A673 (cell line): ENCODE measurements around the gene JCHAIN. TPM values are rescaled to one million over a fixed set of nuclear protein-coding genes. Genes with fewer than 3 reads are reported as not detected.
A peak's percentile ranks its signal among the peaks of the same experiment; 100 is the strongest.

Source experiments
- Bru-seq: library from RNA; stranded (reverse); fragments of 400-500 nt; gene quantifications from one replicate; lab custom pipeline; 2021; lab: Mats Ljungman, UMichigan
- BruChase-seq, 2 experiments: library from RNA; stranded (reverse); fragments of 400-500 nt; gene quantifications; one replicate each; lab custom pipeline; 2021; lab: Mats Ljungman, UMichigan
- BruUV-seq: library from RNA; stranded (reverse); fragments of 400-500 nt; replicated peaks from 2 replicates; lab custom pipeline; 2021; lab: Mats Ljungman, UMichigan
- CTCF ChIA-PET: fragments of 300-600 bp; sonication (Branson Sonifier 250); formaldehyde crosslinking; loops from one replicate; lab custom pipeline; 2022; ENCODE audit warnings: antibody characterized with exemption; lab: Charles Lee
- POLR2A ChIA-PET: fragments of 300-600 bp; sonication (Branson Sonifier 250); formaldehyde crosslinking; loops from one replicate; lab custom pipeline; 2022; ENCODE audit warnings: antibody characterized with exemption; ENCODE audit not compliant: low non-redundant PET; lab: Charles Lee
- DNase-seq: peaks from one replicate; pipeline ENCODE4 v3.0.0-alpha.2; 2015; ENCODE audit warnings: low spot score
- H3K27ac ChIP-seq: fragments of 200-600 bp; sonication (generic); 2 replicates; pipeline ENCODE4 v1.5.1; 2016; ENCODE audit warnings: mixed run types, low read depth, mild to moderate bottlenecking, mixed read lengths, antibody characterized with exemption, low read length; ENCODE audit not compliant: poor library complexity, severe bottlenecking
- H3K27me3 ChIP-seq: fragments of 200-600 bp; sonication (generic); replicated peaks from 2 replicates; pipeline ENCODE4 v1.6.1; 2017; ENCODE audit warnings: mixed run types, low read depth, mild to moderate bottlenecking, mixed read lengths, antibody characterized with exemption, low read length; ENCODE audit not compliant: insufficient read depth, poor library complexity
- H3K36me3 ChIP-seq: fragments of 200-600 bp; sonication (generic); 2 replicates; pipeline ENCODE4 v1.6.1; 2016; ENCODE audit warnings: mixed run types, mild to moderate bottlenecking, mixed read lengths, antibody characterized with exemption, low read length; ENCODE audit not compliant: insufficient read depth, poor library complexity, severe bottlenecking
- H3K4me1 ChIP-seq: fragments of 200-600 bp; sonication (generic); 2 replicates; pipeline ENCODE4 v1.6.1; 2017; ENCODE audit warnings: mixed run types, mild to moderate bottlenecking, mixed read lengths, antibody characterized with exemption, low read length; ENCODE audit not compliant: insufficient read depth, poor library complexity, severe bottlenecking
- H3K4me3 ChIP-seq: fragments of 200-600 bp; sonication (generic); 2 replicates; pipeline ENCODE4 v1.5.1; 2016; ENCODE audit warnings: low read depth, mixed run types, mild to moderate bottlenecking, mixed read lengths, low read length; ENCODE audit not compliant: poor library complexity, severe bottlenecking
- H3K9me3 ChIP-seq: fragments of 200-600 bp; sonication (generic); 2 replicates; pipeline ENCODE4 v1.6.1; 2016; ENCODE audit warnings: mixed run types, low read depth, mild to moderate bottlenecking, mixed read lengths, antibody characterized with exemption, low read length; ENCODE audit not compliant: poor library complexity, severe bottlenecking
- CTCF ChIP-seq: fragments of 300-800, 200-600 bp; sonication (generic); conservative IDR thresholded peaks from 2 replicates; pipeline ENCODE4 v1.5.1; 2017; ENCODE audit warnings: low read depth, mild to moderate bottlenecking, antibody characterized with exemption, low read length, moderate library complexity, mixed read lengths
- EZH2 ChIP-seq: fragments of 200-600 bp; sonication (generic); IDR thresholded peaks from 2 replicates; pipeline ENCODE4 v1.6.1; 2017; ENCODE audit warnings: borderline replicate concordance, low read depth, mild to moderate bottlenecking, mixed read lengths, antibody characterized with exemption, low read length; ENCODE audit not compliant: poor library complexity, severe bottlenecking
- intact Hi-C: fragments of 100-400 bp; cut with micrococcal nuclease; formaldehyde crosslinking; loops from one replicate; pipeline ENCODE4 v1.10.0; 2022; ENCODE audit not compliant: unreplicated experiment
- long read RNA-seq: library from polyadenylated mRNA; stranded (forward); transcript quantifications from one replicate; pipeline ENCODE4 v2.0.0, GENCODE V29; 2022
- total RNA-seq: library from RNA; stranded (reverse); gene quantifications from 2 replicates; pipeline ENCODE4 v1.2.3, GENCODE V29; 2021

Gene JCHAIN
- total RNA-seq (not detected in 2 replicates), Bru-seq, nascent RNA (not detected), BruChase-seq, experiment 1, labeled RNA remaining after a 2-hour chase (not detected), BruChase-seq, experiment 2, labeled RNA remaining after a 6-hour chase (percentile 7 among the genes with signal in this experiment)
- long read RNA-seq: 0 reads

DNA sequence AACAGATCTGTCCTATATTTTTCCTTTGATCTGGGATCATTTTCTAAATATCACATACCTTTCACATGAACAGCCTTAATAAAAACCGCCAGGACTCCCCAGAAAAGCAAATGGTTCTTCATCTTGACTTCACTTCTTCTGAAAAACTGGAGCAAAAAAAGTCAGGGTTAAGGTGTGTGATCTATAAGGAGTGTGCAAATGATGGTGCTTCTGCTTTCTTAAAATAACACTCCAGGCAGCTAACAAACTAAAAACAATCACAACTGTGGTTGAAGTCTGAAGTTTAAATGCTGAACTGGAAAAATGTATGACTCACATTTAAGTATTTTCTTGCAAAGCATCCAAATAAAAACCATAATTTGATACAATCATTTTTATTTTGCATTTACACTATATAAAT, at the start of gene JCHAIN:
JCHAIN (minus strand) TSS at position 140 of the 400 bp plus-strand sequence; CDS start at position 122, 18 bp downstream.
- no peak for DNase-seq
- POLR2A ChIA-PET: no interaction called here
- intact Hi-C loops: no loop called here
- Histone ChIP-seq H3K27ac (no peak within 1 kb of the TSS), H3K27me3 (no peaks in the 10 kb centered on the region), H3K9me3 (no peaks in the 10 kb centered on the region), H3K4me3 (no peak within 1 kb of the TSS), H3K36me3 (no peaks in the 10 kb centered on the region), H3K4me1 (no peaks in the 10 kb centered on the region)
- no peak for TF ChIP-seq EZH2
- TF ChIP-seq CTCF: no peak
- CTCF ChIA-PET: no interaction called here
- no TSS peak for BruUV-seq

GRCh38 chr4:70715097-70715496, 48.8 kb upstream of the JCHAIN start:
- TF ChIP-seq CTCF (no peak), EZH2 (no peak)
- Histone ChIP-seq H3K27ac (no peak overlapping the region), H3K27me3 (no peaks in the 10 kb centered on the region), H3K9me3 (no peaks in the 10 kb centered on the region), H3K4me1 (no peaks in the 10 kb centered on the region), H3K4me3 (no peak overlapping the region), H3K36me3 (no peaks in the 10 kb centered on the region)
- ChIA-PET POLR2A (no interaction called here), CTCF (no interaction called here)
- no TSS peak for BruUV-seq
- intact Hi-C loops: no loop called here
- DNase-seq: no peak

- DNase-seq: no peak
- Histone ChIP-seq H3K4me3 (no peak overlapping the region), H3K36me3 (no peaks in the 10 kb centered on the region), H3K27ac (no peak overlapping the region), H3K9me3 (no peaks in the 10 kb centered on the region), H3K27me3 (no peaks in the 10 kb centered on the region), H3K4me1 (no peaks in the 10 kb centered on the region)
- intact Hi-C loops: no loop called here
- ChIA-PET CTCF (no interaction called here), POLR2A (no interaction called here)
- BruUV-seq: no TSS peak
- no peak for TF ChIP-seq EZH2
- TF ChIP-seq CTCF: no peak
Measured at GRCh38 chr4:70714079-70714887, 48.0 kb upstream of the JCHAIN start.
